ENCODE measurements around the gene FGA. TPM values are rescaled to one million over a fixed set of nuclear protein-coding genes. Genes with fewer than 3 reads are reported as not detected.

FGA gene
- total and polyA plus RNA-seq, 9 of the 15 experiments (the other 6 are each of a cell fraction or from before 2014, with no cell fraction given): 0.04 to 2.5 (median 0.07) TPM; not detected in 5

DNA sequence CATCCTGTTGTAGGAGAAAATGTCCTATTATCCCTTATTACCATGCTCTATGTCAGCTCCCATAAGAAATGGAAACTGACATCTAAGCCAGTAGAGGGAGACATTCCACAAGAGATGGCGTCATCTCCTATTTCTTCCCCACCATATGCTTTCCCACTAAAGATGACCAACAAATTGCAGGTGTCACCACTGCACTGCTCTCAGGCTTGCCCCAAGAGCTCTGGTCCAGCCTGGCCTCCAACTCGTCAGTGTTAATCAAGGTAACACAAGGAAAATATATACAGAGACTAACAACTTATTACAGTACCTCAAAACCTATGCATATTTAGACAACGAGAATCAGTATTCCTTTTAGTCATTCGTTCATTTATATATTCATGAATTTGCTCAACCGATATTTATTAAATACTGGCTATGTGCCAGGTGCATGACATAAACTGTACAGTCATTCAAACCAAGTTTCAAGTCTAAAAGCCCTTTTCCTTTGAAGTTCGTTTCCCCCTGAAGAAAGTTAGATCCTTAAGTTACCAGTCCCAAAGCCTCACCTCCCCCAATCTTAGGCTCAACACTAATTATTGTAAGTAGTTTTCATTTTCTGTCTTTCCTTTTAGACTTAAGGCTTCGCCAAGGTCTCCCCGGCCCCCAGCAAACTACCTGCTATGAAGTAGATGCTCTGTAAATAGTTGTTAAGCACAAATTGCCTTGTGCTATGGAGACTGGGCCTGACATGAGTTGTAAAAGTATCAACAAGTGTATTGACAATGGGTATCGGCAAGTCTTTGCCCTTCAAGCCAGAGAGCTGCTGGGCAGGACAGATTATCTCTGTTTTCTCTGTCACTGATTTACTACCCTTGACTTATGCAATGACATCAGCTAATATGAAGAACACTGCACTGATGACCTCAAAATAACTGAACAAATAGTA, 30.8 kb downstream of the FGA start (continued):
- TF ChIP-seq, protein P1, sequence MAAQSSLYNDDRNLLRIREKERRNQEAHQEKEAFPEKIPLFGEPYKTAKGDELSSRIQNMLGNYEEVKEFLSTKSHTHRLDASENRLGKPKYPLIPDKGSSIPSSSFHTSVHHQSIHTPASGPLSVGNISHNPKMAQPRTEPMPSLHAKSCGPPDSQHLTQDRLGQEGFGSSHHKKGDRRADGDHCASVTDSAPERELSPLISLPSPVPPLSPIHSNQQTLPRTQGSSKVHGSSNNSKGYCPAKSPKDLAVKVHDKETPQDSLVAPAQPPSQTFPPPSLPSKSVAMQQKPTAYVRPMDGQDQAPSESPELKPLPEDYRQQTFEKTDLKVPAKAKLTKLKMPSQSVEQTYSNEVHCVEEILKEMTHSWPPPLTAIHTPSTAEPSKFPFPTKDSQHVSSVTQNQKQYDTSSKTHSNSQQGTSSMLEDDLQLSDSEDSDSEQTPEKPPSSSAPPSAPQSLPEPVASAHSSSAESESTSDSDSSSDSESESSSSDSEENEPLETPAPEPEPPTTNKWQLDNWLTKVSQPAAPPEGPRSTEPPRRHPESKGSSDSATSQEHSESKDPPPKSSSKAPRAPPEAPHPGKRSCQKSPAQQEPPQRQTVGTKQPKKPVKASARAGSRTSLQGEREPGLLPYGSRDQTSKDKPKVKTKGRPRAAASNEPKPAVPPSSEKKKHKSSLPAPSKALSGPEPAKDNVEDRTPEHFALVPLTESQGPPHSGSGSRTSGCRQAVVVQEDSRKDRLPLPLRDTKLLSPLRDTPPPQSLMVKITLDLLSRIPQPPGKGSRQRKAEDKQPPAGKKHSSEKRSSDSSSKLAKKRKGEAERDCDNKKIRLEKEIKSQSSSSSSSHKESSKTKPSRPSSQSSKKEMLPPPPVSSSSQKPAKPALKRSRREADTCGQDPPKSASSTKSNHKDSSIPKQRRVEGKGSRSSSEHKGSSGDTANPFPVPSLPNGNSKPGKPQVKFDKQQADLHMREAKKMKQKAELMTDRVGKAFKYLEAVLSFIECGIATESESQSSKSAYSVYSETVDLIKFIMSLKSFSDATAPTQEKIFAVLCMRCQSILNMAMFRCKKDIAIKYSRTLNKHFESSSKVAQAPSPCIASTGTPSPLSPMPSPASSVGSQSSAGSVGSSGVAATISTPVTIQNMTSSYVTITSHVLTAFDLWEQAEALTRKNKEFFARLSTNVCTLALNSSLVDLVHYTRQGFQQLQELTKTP (IDR thresholded peaks at IDR 0.05; ENCODE audit: low read depth in 1 of 2, partially characterized antibody in 2 of 2): no peak
- TF ChIP-seq NEUROD1 (IDR thresholded peaks at IDR 0.05; ENCODE audit: borderline replicate concordance, low read depth, low read length, partially characterized antibody) (no peak), GTF2A2 (tag; IDR thresholded peaks at IDR 0.05) (no peak), GABPB1 (CRISPR knock-in tag; IDR thresholded peaks at IDR 0.05) (no peak), HDAC3 (IDR thresholded peaks at IDR 0.05; ENCODE audit: borderline replicate concordance, partially characterized antibody) (no peak), JUN (IDR thresholded peaks at IDR 0.05; ENCODE audit: borderline replicate concordance, low read depth, low read length) (peak; percentile 31; the same call in 1 of the 2 replicates), JUN (CRISPR knock-in tag; IDR thresholded peaks at IDR 0.05; ENCODE audit: borderline replicate concordance) (no peak), CBFB (CRISPR knock-in tag; IDR thresholded peaks at IDR 0.05) (no peak), ZNF717 (CRISPR knock-in tag; IDR thresholded peaks at IDR 0.05) (no peak), POLR2AphosphoS2 (IDR thresholded peaks at IDR 0.05; ENCODE audit: low read length) (no peak), HDAC1 (IDR thresholded peaks at IDR 0.05) (no peak), TEAD2 (tag; IDR thresholded peaks at IDR 0.05) (no peak)
- TF ChIP-seq, protein P2, sequence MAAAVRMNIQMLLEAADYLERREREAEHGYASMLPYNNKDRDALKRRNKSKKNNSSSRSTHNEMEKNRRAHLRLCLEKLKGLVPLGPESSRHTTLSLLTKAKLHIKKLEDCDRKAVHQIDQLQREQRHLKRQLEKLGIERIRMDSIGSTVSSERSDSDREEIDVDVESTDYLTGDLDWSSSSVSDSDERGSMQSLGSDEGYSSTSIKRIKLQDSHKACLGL (CRISPR knock-in tag; IDR thresholded peaks at IDR 0.05; ENCODE audit: borderline replicate concordance, poor library complexity, severe bottlenecking): no peak
- TF ChIP-seq, protein P3, sequence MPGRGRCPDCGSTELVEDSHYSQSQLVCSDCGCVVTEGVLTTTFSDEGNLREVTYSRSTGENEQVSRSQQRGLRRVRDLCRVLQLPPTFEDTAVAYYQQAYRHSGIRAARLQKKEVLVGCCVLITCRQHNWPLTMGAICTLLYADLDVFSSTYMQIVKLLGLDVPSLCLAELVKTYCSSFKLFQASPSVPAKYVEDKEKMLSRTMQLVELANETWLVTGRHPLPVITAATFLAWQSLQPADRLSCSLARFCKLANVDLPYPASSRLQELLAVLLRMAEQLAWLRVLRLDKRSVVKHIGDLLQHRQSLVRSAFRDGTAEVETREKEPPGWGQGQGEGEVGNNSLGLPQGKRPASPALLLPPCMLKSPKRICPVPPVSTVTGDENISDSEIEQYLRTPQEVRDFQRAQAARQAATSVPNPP (IDR thresholded peaks at IDR 0.05; ENCODE audit: borderline replicate concordance, insufficient read depth, insufficient read length): no peak
- TF ChIP-seq, protein P4, sequence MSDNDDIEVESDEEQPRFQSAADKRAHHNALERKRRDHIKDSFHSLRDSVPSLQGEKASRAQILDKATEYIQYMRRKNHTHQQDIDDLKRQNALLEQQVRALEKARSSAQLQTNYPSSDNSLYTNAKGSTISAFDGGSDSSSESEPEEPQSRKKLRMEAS (CRISPR knock-in tag; IDR thresholded peaks at IDR 0.05): no peak
- TF ChIP-seq, protein P5, sequence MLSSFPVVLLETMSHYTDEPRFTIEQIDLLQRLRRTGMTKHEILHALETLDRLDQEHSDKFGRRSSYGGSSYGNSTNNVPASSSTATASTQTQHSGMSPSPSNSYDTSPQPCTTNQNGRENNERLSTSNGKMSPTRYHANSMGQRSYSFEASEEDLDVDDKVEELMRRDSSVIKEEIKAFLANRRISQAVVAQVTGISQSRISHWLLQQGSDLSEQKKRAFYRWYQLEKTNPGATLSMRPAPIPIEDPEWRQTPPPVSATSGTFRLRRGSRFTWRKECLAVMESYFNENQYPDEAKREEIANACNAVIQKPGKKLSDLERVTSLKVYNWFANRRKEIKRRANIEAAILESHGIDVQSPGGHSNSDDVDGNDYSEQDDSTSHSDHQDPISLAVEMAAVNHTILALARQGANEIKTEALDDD (IDR thresholded peaks at IDR 0.05): no peak

Data from K562 (cell line).